ENCODE data around the gene SOWAHA. TPM values are rescaled to one million over a fixed set of nuclear protein-coding genes. Genes with fewer than 3 reads are reported as not detected.

Gene SOWAHA
- total RNA-seq, 1 experiment from 2014 or later: 0.20 TPM

- peaks cover 15 to 17% of the 10 kb centered on the region in 2 experiments for H3K4me1 Mint-ChIP-seq
- H3K36me3 Mint-ChIP-seq (ENCODE audit: insufficient read depth in 1 of 3, low read depth in 3 of 3): no peaks in the 10 kb centered on the region
- H3K4me3 Mint-ChIP-seq: peak overlapping the region; percentile 58 to 76
- Histone ChIP-seq H2BK15ac (ENCODE audit: low read depth, low read length) (no peak overlapping the region), H2BK5ac (ENCODE audit: insufficient read length, low read length) (no peak overlapping the region), H4K91ac (ENCODE audit: insufficient read length, low read depth, low read length) (no peak overlapping the region), H3K18ac (ENCODE audit: insufficient read length, low read depth, low read length) (no peak overlapping the region), H3K27me3 (ENCODE audit: insufficient read depth, low read length) (peaks cover 16% of the 10 kb centered on the region; the same call in 1 of the 2 replicates), H3K4me2 (ENCODE audit: insufficient read depth, insufficient read length, low read length) (peak overlapping the region; percentile 58), H4K5ac (ENCODE audit: insufficient read length, low read depth, low read length) (no peak overlapping the region), H2AK5ac (ENCODE audit: insufficient read length, low read length) (no peak overlapping the region), H2BK12ac (ENCODE audit: insufficient read length, low read depth, low read length) (no peak overlapping the region), H2AFZ (ENCODE audit: low read length) (no peak overlapping the region), H2BK120ac (ENCODE audit: low read depth, low read length, poor library complexity, severe bottlenecking) (no peak overlapping the region), H3K27ac (ENCODE audit: insufficient read length, low read depth, low read length) (no peak overlapping the region), H3T11ph (ENCODE audit: low read length) (no peak overlapping the region), H4K20me1 (ENCODE audit: control insufficient read depth, insufficient read depth, insufficient read length) (no peaks in the 10 kb centered on the region), H3K4ac (ENCODE audit: low read depth, low read length) (no peak overlapping the region), H3K79me1 (ENCODE audit: insufficient read depth, low read depth, low read length, poor library complexity, severe bottlenecking) (peaks cover 2% of the 10 kb centered on the region), H3K14ac (ENCODE audit: insufficient read depth, low read length) (no peak overlapping the region), H3K9ac (ENCODE audit: extremely low read depth, insufficient read length, low read length) (no peak overlapping the region), H4K8ac (replicated peaks; ENCODE audit: insufficient read length, low read depth, low read length) (no peak overlapping the region), H3K56ac (ENCODE audit: insufficient read length, low read depth, low read length) (no peak overlapping the region), H3K23ac (ENCODE audit: insufficient read length, low read depth, low read length) (no peak overlapping the region), H3K9me3 (ENCODE audit: control insufficient read depth, low read depth, low read length) (no peaks in the 10 kb centered on the region), H2BK20ac (ENCODE audit: low read depth, low read length, poor library complexity, severe bottlenecking) (no peak overlapping the region), H3K79me2 (ENCODE audit: insufficient read depth, low read length) (peaks cover 2% of the 10 kb centered on the region; the same call in 1 of the 2 replicates), H3K4me1 (ENCODE audit: insufficient read depth, low read length) (peaks cover 6% of the 10 kb centered on the region; the same call in 1 of the 2 replicates), H3K23me2 (ENCODE audit: insufficient read length, low read depth, low read length, poor library complexity, severe bottlenecking) (peaks cover 13% of the 10 kb centered on the region)
- DNase-seq: no peak
- no CpG with 5 or more reads among the region's 4 CpGs for WGBS (ENCODE audit: extremely low coverage, insufficient read length, low lambda C conversion rate)
- TF ChIP-seq CTCF (conservative IDR thresholded peaks at IDR 0.05): no peak
- no peaks in the 10 kb centered on the region; a peak in 1 of 5 replicates for H3K9me3 Mint-ChIP-seq
- peaks cover 72% of the 10 kb centered on the region for H3K27me3 Mint-ChIP-seq (ENCODE audit: low read depth)
- H3K27ac Mint-ChIP-seq: no peak overlapping the region
Measured at GRCh38 chr5:132778129-132778528, 35.0 kb upstream of the SOWAHA start.
